Peyer's patch (tissue), 4 donors: Measurements from ENCODE around the gene OSBPL9. TPM values are rescaled to one million over a fixed set of nuclear protein-coding genes. Genes with fewer than 3 reads are reported as not detected.

ENCODE experiments used
- DNase-seq, 3 donors: peaks; one replicate each; pipeline ENCODE4 v3.0.0-alpha.2; 2017 to 2019
- H3K27ac ChIP-seq, 4 donors: fragments of 200-600 bp; sonication (generic); one replicate each; pipeline ENCODE4 v1.5.1; 2016 to 2019
- H3K27me3 ChIP-seq, 2 donors: fragments of 200-600 bp; sonication (generic); one replicate each; pipeline ENCODE4 v1.5.1; 2019
- H3K36me3 ChIP-seq, 3 donors: fragments of 200-600 bp; sonication (generic); one replicate each; pipeline ENCODE4 v1.5.1; 2016 to 2019
- H3K4me1 ChIP-seq, 4 donors: fragments of 200-600 bp; sonication (generic); one replicate each; pipeline ENCODE4 v1.5.1; 2016 to 2019
- H3K4me3 ChIP-seq, 4 donors: fragments of 200-600 bp; sonication (generic); 1 replicate in 3 of 4; 2 replicates in 1 of 4; pipeline ENCODE4 v1.5.1; 2016 to 2019; ENCODE audit warnings: mild to moderate bottlenecking in 1 of 4
- H3K9me3 ChIP-seq, 4 donors: fragments of 200-600 bp; sonication (generic); one replicate each; pipeline ENCODE4 v1.5.1; 2016 to 2019; ENCODE audit warnings: mild to moderate bottlenecking in 1 of 4
- POLR2A ChIP-seq, 2 donors: fragments of 450-650 bp; IDR thresholded peaks; one replicate each; pipeline ENCODE4 v1.5.1; 2017; ENCODE audit warnings: antibody characterized with exemption in 2 of 2, mild to moderate bottlenecking in 2 of 2, moderate library complexity in 2 of 2
- total RNA-seq, 4 donors: library from RNA; depleted of rRNA; stranded (reverse); fragments of >200 nt; gene quantifications; one replicate each; pipeline ENCODE4 v1.1.0, GENCODE V29; 2016
- TF ChIP-seq, protein P1 (sequence below), 6 experiments: fragments of 450-650 bp in 4 of 6; fragments of 200-600 bp in 2 of 6; sonication (generic) in 1 of 6; IDR thresholded peaks; one replicate each; pipeline ENCODE4 v1.5.1; 2017 to 2019; ENCODE audit warnings: antibody characterized with exemption in 6 of 6, mild to moderate bottlenecking in 3 of 6, moderate library complexity in 1 of 6

The OSBPL9 gene
- total RNA-seq, 4 donors from 2014 or later = 54.1 to 597 (median 69.8) TPM

DNA sequence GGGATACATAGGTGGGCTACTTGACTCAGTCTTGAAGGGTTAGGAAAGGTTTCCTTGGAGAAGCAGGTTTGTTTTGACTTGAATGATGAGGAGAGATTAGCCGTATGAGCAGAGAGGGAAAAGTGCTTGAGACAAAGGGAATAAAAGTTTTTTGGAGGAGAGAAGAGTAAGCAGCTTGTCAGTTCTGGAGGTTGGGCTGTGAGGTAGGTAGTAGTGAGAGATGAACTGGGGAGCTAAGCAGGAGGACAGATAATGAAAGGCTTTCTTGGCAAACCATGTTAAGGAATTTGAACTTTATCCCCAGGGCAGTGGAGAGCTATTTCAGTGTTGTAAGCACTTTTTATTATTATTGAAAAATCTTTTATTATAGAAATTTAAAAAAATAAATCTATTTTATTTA, 3.6 kb downstream of the OSBPL9 start:
- H3K27ac ChIP-seq = no peak overlapping the region
- no peak for DNase-seq
- no peaks in the 10 kb centered on the region for H3K27me3 ChIP-seq
- H3K36me3 ChIP-seq = no peaks in the 10 kb centered on the region
- no peaks in the 10 kb centered on the region for H3K9me3 ChIP-seq
- TF ChIP-seq, protein P1, sequence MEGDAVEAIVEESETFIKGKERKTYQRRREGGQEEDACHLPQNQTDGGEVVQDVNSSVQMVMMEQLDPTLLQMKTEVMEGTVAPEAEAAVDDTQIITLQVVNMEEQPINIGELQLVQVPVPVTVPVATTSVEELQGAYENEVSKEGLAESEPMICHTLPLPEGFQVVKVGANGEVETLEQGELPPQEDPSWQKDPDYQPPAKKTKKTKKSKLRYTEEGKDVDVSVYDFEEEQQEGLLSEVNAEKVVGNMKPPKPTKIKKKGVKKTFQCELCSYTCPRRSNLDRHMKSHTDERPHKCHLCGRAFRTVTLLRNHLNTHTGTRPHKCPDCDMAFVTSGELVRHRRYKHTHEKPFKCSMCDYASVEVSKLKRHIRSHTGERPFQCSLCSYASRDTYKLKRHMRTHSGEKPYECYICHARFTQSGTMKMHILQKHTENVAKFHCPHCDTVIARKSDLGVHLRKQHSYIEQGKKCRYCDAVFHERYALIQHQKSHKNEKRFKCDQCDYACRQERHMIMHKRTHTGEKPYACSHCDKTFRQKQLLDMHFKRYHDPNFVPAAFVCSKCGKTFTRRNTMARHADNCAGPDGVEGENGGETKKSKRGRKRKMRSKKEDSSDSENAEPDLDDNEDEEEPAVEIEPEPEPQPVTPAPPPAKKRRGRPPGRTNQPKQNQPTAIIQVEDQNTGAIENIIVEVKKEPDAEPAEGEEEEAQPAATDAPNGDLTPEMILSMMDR (IDR thresholded peaks at IDR 0.05) = no peak
- TF ChIP-seq POLR2A (IDR thresholded peaks at IDR 0.05) = no peak
- peaks cover 0 to 35% (median 2%) of the 10 kb centered on the region in 4 donors for H3K4me1 ChIP-seq
- H3K4me3 ChIP-seq = no peak overlapping the region

DNA sequence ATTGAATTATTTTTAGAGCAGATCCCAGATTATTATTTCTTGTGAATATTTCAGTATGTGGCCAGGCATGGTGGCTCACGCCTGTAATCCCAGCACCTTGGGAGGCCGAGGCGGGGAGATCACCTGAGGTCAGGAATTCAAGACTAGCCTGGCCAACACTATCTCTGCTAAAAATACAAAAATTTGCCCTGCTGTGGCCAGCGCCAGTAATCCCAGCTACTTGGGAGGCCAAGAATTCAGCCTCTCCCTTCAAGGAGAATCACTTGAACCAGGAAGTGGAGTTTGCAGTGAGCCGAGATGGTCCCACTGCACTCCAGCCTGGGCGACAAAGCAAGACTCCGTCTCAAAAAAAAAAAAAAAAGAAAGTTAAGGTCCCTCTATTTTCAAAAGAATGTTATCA, 4.3 kb downstream of the OSBPL9 start:
- Histone ChIP-seq H3K27me3 (no peaks in the 10 kb centered on the region), H3K9me3 (no peaks in the 10 kb centered on the region), H3K4me3 (no peak overlapping the region), H3K27ac (no peak overlapping the region), H3K36me3 (no peaks in the 10 kb centered on the region), H3K4me1 (peaks cover 0 to 33% (median 2%) of the 10 kb centered on the region in 4 donors)
- TF ChIP-seq POLR2A (IDR thresholded peaks at IDR 0.05) = no peak
- TF ChIP-seq, protein P1 (IDR thresholded peaks at IDR 0.05) = no peak
- no peak for DNase-seq

DNA sequence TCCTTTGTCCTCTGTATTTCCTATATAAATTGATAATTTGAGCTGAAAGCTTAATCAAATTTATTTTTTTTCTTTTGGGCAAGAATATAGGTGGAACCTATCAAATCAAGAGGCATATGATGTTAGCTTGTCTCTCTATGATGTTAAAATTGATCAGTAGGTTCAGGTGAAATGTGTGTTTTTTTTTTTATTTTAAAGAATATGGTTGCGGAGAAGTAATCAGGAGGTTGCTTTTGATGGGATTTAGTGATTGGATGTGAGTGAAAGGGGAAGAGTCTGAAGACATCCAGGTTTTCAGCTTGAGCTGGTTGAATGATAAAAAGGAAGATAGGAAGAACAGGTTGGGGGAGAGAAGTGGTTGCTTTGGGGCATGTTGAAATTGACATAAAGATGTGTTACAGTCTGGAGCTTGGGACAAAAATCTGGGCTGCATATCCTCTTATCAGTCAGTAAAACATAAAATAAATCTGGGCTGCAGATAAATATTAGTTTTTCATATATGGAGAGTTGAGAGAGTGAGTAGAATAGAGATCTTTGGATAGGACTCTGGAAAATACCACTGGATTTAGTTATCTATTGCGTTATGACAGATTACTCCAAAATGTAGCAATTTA, 5.1 kb downstream of the OSBPL9 start:
- peak overlapping the region in 2 of 4 donors; percentile 12 to 43 for H3K27ac ChIP-seq
- no peaks in the 10 kb centered on the region for H3K27me3 ChIP-seq
- H3K36me3 ChIP-seq = no peaks in the 10 kb centered on the region
- no peaks in the 10 kb centered on the region for H3K9me3 ChIP-seq
- no peak overlapping the region for H3K4me3 ChIP-seq
- DNase-seq = no peak
- H3K4me1 ChIP-seq = peaks cover 0 to 28% (median 2%) of the 10 kb centered on the region in 4 donors
- TF ChIP-seq, protein P1 (IDR thresholded peaks at IDR 0.05) = no peak
- TF ChIP-seq POLR2A (IDR thresholded peaks at IDR 0.05) = no peak

DNA sequence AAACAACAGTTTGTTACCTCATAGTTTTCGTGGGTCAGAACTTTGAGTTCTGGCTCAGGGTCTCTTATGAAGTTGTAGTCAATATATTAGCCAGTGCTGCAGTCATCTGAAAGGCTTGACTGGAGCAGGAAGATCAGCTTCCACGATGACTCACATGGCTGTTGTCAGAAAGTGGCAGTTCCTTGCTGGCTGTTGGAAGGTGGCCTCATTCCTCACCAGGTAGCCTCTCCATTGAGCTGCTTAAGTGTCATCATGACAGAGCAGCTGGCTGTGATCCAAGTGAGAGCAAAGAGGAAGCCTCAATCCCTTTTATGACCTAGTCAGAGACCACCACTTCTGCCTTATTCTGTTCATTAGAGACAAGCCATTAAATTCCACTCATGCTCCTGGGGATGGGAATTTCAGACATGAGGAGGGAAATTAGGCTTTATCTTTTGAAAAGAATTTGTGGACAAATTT, 5.6 kb downstream of the OSBPL9 start:
- H3K4me3 ChIP-seq = no peak overlapping the region
- H3K36me3 ChIP-seq = no peaks in the 10 kb centered on the region
- no peak for TF ChIP-seq POLR2A (IDR thresholded peaks at IDR 0.05)
- TF ChIP-seq, protein P1 (IDR thresholded peaks at IDR 0.05) = no peak
- no peaks in the 10 kb centered on the region for H3K27me3 ChIP-seq
- H3K27ac ChIP-seq = peak overlapping the region in 2 of 4 donors; percentile 12 to 43
- peak in 1 of 3 donors; percentile 85 for DNase-seq
- no peaks in the 10 kb centered on the region for H3K9me3 ChIP-seq
- peaks cover 0 to 28% (median 1%) of the 10 kb centered on the region in 4 donors for H3K4me1 ChIP-seq

DNA sequence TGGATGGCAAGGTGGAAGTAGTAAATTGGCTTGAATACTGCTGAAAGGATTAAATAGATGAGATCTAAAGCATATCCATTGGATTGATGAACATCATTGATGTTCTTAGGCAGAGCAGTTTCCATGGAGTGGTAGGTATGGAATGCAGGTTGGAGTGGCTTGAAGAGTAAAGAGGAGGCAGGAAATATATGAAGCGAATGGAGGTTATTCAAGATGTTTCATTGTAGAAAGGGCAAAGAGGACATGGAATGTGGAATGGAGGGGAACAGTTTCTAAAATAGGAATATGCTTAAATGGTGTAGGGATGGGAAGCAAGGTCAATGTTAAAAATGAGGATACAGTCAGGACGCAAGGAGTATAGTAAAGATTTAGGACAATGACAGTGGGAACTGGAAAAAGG, 6.1 kb downstream of the OSBPL9 start:
- no peaks in the 10 kb centered on the region for H3K9me3 ChIP-seq
- peak overlapping the region in 2 of 4 donors; percentile 12 to 43 for H3K27ac ChIP-seq
- H3K4me3 ChIP-seq = no peak overlapping the region
- no peak for DNase-seq
- TF ChIP-seq, protein P1 (IDR thresholded peaks at IDR 0.05) = no peak
- TF ChIP-seq POLR2A (IDR thresholded peaks at IDR 0.05) = no peak
- H3K27me3 ChIP-seq = no peaks in the 10 kb centered on the region
- H3K4me1 ChIP-seq = peaks cover 0 to 28% (median 0%) of the 10 kb centered on the region in 4 donors
- no peaks in the 10 kb centered on the region for H3K36me3 ChIP-seq
